GM18520 (cell line): ENCODE measurements around the gene HRH1.
A peak's percentile ranks its signal among the peaks of the same experiment; 100 is the strongest.
"Not testable (repeated sequence)": the region's sequence is repeated elsewhere in the genome, so short reads cannot be mapped to it uniquely, and the experiment has no call there.

ENCODE experiments used
- ATAC-seq: cut with Tn5 transposase; IDR thresholded peaks from one replicate; pipeline ENCODE4 v1.9.1; 2021; ENCODE audit not compliant: unreplicated experiment

HRH1 gene

GRCh38 chr3:11238880-11239279 is 84.6 kb downstream of the HRH1 start:
- ATAC-seq: no peak

- no peak for ATAC-seq
These were observed 85.5 kb downstream of the HRH1 start for GRCh38 chr3:11239796-11240195.

GRCh38 chr3:11240496-11240895 is 86.2 kb downstream of the HRH1 start:
- no peak for ATAC-seq

- ATAC-seq: no peak
These were observed 89.9 kb downstream of the HRH1 start for GRCh38 chr3:11244121-11244677.

- no peak for ATAC-seq
These were observed 91.0 kb downstream of the HRH1 start for GRCh38 chr3:11245276-11245675.

GRCh38 chr3:11245827-11246662 is 91.8 kb downstream of the HRH1 start:
- no peak for ATAC-seq

- no peak for ATAC-seq
These were observed 92.3 kb downstream of the HRH1 start for GRCh38 chr3:11246663-11246970.

GRCh38 chr3:11247362-11247761 is 93.1 kb downstream of the HRH1 start:
- ATAC-seq: no peak

- no peak for ATAC-seq
These were observed 94.3 kb downstream of the HRH1 start for GRCh38 chr3:11248596-11248995.

GRCh38 chr3:11250902-11251806 is 96.9 kb downstream of the HRH1 start:
- ATAC-seq: no peak

GRCh38 chr3:11251807-11252176 is 97.5 kb downstream of the HRH1 start:
- no peak for ATAC-seq

GRCh38 chr3:11254876-11255275 is 100.6 kb downstream of the HRH1 start:
- no peak for ATAC-seq

GRCh38 chr3:11255537-11255936 is 101.2 kb downstream of the HRH1 start:
- not testable (repeated sequence) for ATAC-seq

- no peak for ATAC-seq
These were observed 104.7 kb downstream of the HRH1 start for GRCh38 chr3:11258958-11259357.

- ATAC-seq: no peak
These were observed 106.2 kb downstream of the HRH1 start for GRCh38 chr3:11260460-11260859.

- no peak for ATAC-seq
These were observed 114.7 kb downstream of the HRH1 start for GRCh38 chr3:11269007-11269406.

- peak; percentile 96 for ATAC-seq
These were observed 118.0 kb downstream of the HRH1 start, which contains the start of gene ATG7 for GRCh38 chr3:11271986-11272904. Gene ATG7 (plus strand): TSS chr3:11272397. CDS start chr3:11298696, 26,299 bp downstream.

- no peak for ATAC-seq
These were observed 118.7 kb downstream of the HRH1 start for GRCh38 chr3:11272906-11273574.

- ATAC-seq: no peak
These were observed 119.6 kb downstream of the HRH1 start for GRCh38 chr3:11273891-11274291.

GRCh38 chr3:11274566-11275142 is 120.4 kb downstream of the HRH1 start:
- no peak for ATAC-seq
